A549 (cell line): ENCODE results near the gene CA12.
"Not testable (repeated sequence)": the region's sequence is repeated elsewhere in the genome, so short reads cannot be mapped to it uniquely, and the experiment has no call there.

Experiments used
- CHD2 ChIP-seq: fragments of 150-350 bp; IDR thresholded peaks from 2 replicates; pipeline ENCODE4 v1.6.1; 2014; ENCODE audit warnings: low read length; ENCODE audit not compliant: partially characterized antibody
- JUNB ChIP-seq: fragments of >200 bp; sonication (Bioruptor Twin); formaldehyde crosslinking; IDR thresholded peaks from 2 replicates; pipeline ENCODE4 v1.6.1; 2016
- MYC ChIP-seq: IDR thresholded peaks from 2 replicates; pipeline ENCODE4 v1.6.1; 2012; ENCODE audit warnings: mild to moderate bottlenecking, inconsistent platforms, low read length, improper control_type of control experiment, borderline replicate concordance
- NR3C1 ChIP-seq: fragments of >200 bp; sonication (Bioruptor Twin); formaldehyde crosslinking; IDR thresholded peaks from 3 replicates; pipeline ENCODE4 v1.6.1; 2017
- POLR2A ChIP-seq: IDR thresholded peaks from 2 replicates; pipeline ENCODE4 v1.6.1; 2012; ENCODE audit warnings: mild to moderate bottlenecking, low read length
- RAD21 ChIP-seq, 2 experiments: fragments of >200 bp in 1 of 2; sonication (Bioruptor Twin) in 1 of 2; formaldehyde crosslinking in 1 of 2; IDR thresholded peaks in 1 of 2; conservative IDR thresholded peaks in 1 of 2; 2 replicates in 1 of 2; 3 replicates in 1 of 2; pipeline ENCODE4 v1.6.1; 2012 to 2018; ENCODE audit warnings: inconsistent platforms in 1 of 2
- RCOR1 ChIP-seq: fragments of 150-350 bp; IDR thresholded peaks from 2 replicates; pipeline ENCODE4 v1.6.1; 2014; ENCODE audit warnings: antibody characterized with exemption, low read length, low read depth
- TF ChIP-seq, protein P1 (sequence below): fragments of >200 bp; sonication (Bioruptor Twin); formaldehyde crosslinking; IDR thresholded peaks from 3 replicates; pipeline ENCODE4 v1.5.1; 2016

DNA sequence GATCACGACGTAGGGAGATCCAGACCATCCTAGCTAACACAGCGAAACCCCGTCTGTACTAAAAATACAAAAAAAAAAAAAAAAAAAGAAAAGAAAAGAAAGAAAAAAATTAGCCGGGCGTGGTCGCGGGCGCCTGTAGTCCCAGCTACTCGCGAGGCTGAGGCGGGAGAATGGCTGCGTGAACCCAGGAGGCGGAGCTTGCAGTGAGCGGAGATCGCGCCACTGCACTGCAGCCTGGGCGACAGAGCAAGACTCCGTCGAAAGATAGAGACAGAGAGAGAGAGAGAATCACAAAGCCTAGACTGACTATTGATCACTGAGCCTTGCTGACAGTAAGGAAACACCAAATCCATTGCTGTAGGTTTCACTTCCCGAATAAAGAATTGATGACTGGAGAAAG, 35.6 kb upstream of the CA12 start:
- TF ChIP-seq RCOR1; POLR2A; RAD21 (conservative IDR thresholded peaks at IDR 0.05 in 1 of 2, IDR thresholded peaks at IDR 0.05 in 1 of 2); NR3C1; MYC; CHD2; JUNB: not testable (repeated sequence)
- TF ChIP-seq, protein P1, sequence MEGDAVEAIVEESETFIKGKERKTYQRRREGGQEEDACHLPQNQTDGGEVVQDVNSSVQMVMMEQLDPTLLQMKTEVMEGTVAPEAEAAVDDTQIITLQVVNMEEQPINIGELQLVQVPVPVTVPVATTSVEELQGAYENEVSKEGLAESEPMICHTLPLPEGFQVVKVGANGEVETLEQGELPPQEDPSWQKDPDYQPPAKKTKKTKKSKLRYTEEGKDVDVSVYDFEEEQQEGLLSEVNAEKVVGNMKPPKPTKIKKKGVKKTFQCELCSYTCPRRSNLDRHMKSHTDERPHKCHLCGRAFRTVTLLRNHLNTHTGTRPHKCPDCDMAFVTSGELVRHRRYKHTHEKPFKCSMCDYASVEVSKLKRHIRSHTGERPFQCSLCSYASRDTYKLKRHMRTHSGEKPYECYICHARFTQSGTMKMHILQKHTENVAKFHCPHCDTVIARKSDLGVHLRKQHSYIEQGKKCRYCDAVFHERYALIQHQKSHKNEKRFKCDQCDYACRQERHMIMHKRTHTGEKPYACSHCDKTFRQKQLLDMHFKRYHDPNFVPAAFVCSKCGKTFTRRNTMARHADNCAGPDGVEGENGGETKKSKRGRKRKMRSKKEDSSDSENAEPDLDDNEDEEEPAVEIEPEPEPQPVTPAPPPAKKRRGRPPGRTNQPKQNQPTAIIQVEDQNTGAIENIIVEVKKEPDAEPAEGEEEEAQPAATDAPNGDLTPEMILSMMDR, result not testable (repeated sequence)
